ENCODE measurements around the gene ZNF750. TPM values are rescaled to one million over a fixed set of nuclear protein-coding genes. Genes with fewer than 3 reads are reported as not detected.

The ZNF750 gene
- total RNA-seq, 2 donors from 2014 or later: not detected

GRCh38 chr17:82873521-82873920, 33.7 kb upstream of the ZNF750 start:
- no peak overlapping the region for H3K27ac ChIP-seq
- peaks cover 0 to 4% of the 10 kb centered on the region in 2 donors for H3K36me3 ChIP-seq (replicated peaks in 1 of 2; ENCODE audit: insufficient read depth in 1 of 2, low read depth in 2 of 2)
- 92 to 94% methylated on average over 19 of the region's 19 CpGs for WGBS, 2 donors
- DNase-seq (no peak), ATAC-seq (no peak)
- no peak overlapping the region for H3K4me3 ChIP-seq
- TF ChIP-seq POLR2A (IDR thresholded peaks at IDR 0.05) (no peak), CTCF (IDR thresholded peaks at IDR 0.05) (no peak)
- H3K9me3 ChIP-seq: no peaks in the 10 kb centered on the region
- intact Hi-C loops (cut with DNase I): loop anchor here (5.0 kb wide), 1 partner anchor 44 kb away; no protein-coding TSS in a partner anchor
- H3K27me3 ChIP-seq: no peaks in the 10 kb centered on the region
- peaks cover 14% of the 10 kb centered on the region for H3K4me1 ChIP-seq

- Histone ChIP-seq H3K36me3 (replicated peaks in 1 of 2; ENCODE audit: insufficient read depth in 1 of 2, low read depth in 2 of 2) (peaks cover 0 to 4% of the 10 kb centered on the region in 2 donors), H3K27ac (no peak overlapping the region), H3K9me3 (no peaks in the 10 kb centered on the region), H3K4me1 (peaks cover 14% of the 10 kb centered on the region), H3K4me3 (no peak overlapping the region), H3K27me3 (no peaks in the 10 kb centered on the region)
- no peak for ATAC-seq
- intact Hi-C loops (cut with DNase I): loop anchor here (5.0 kb wide), 1 partner anchor 44 kb away; no protein-coding TSS in a partner anchor
- 87 to 92% methylated on average over 13 to 25 of the region's 33 CpGs for WGBS, 2 donors
- TF ChIP-seq POLR2A (IDR thresholded peaks at IDR 0.05): no peak
- TF ChIP-seq CTCF (IDR thresholded peaks at IDR 0.05): no peak
- DNase-seq: no peak
Observed at GRCh38 chr17:82872591-82873520, 33.0 kb upstream of the ZNF750 start.

- no peaks in the 10 kb centered on the region for H3K9me3 ChIP-seq
- peaks cover 0 to 4% of the 10 kb centered on the region in 2 donors for H3K36me3 ChIP-seq (replicated peaks in 1 of 2; ENCODE audit: insufficient read depth in 1 of 2, low read depth in 2 of 2)
- no peak overlapping the region for H3K4me3 ChIP-seq
- no peak for TF ChIP-seq POLR2A (IDR thresholded peaks at IDR 0.05)
- no peak for TF ChIP-seq CTCF (IDR thresholded peaks at IDR 0.05)
- peaks cover 9% of the 10 kb centered on the region for H3K4me1 ChIP-seq
- H3K27ac ChIP-seq: peak overlapping the region in 1 of 4 donors; percentile 49
- ATAC-seq (no peak), DNase-seq (no peak)
- intact Hi-C loops (cut with DNase I): loop anchor here (5.0 kb wide), 1 partner anchor 45 kb away; no protein-coding TSS in a partner anchor
- 82 to 90% methylated on average over 7 to 40 of the region's 41 CpGs for WGBS, 2 donors
- no peaks in the 10 kb centered on the region for H3K27me3 ChIP-seq
Observed at GRCh38 chr17:82871776-82872561, 32.1 kb upstream of the ZNF750 start.

- WGBS, 2 donors: 83 to 91% methylated on average over 20 to 31 of the region's 31 CpGs
- no peak for DNase-seq
- Histone ChIP-seq H3K4me3 (no peak overlapping the region), H3K27ac (peak overlapping the region in 1 of 4 donors; percentile 49), H3K27me3 (no peaks in the 10 kb centered on the region), H3K4me1 (peaks cover 1% of the 10 kb centered on the region), H3K9me3 (no peaks in the 10 kb centered on the region), H3K36me3 (replicated peaks in 1 of 2; ENCODE audit: insufficient read depth in 1 of 2, low read depth in 2 of 2) (peaks cover 0 to 4% of the 10 kb centered on the region in 2 donors)
- intact Hi-C loops (cut with DNase I): loop anchor here (5.0 kb wide), 1 partner anchor 46 kb away; no protein-coding TSS in a partner anchor
- TF ChIP-seq POLR2A (IDR thresholded peaks at IDR 0.05) (no peak), CTCF (IDR thresholded peaks at IDR 0.05) (no peak)
- no peak for ATAC-seq
Observed at GRCh38 chr17:82871056-82871775, 31.4 kb upstream of the ZNF750 start.
